Measurements from ENCODE around the gene TRIM46. TPM values are rescaled to one million over a fixed set of nuclear protein-coding genes. Genes with fewer than 3 reads are reported as not detected.

The TRIM46 gene
- total and polyA plus RNA-seq, 9 of the 15 experiments (the other 6 are each of a cell fraction or from before 2014, with no cell fraction given), result 0.05 to 0.60 (median 0.16) TPM; not detected in 3

DNA sequence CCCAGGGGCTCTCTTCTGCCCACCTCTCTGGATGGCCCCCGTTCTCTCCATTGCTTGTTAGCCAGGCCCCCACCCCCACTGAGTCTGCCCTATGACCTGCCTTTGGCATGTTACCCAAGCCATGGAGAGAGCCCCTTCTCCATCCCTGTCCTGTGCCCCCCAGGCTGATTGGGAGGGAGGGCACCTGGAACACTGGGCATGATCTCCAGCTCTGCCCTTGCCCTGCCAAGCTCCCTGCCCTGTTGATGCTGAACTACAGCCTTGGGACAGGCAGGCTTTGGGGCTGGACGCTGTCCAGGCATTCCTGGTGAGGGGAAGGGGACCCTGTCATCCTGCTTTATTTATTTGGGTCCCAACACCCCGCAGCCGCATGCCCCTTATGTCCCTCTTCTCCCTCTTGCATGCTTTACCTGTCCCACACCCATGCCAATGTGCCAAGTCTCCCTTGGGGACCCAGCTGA is 10.7 kb downstream of the TRIM46 start:
- no peak overlapping the region for H3K4me2 ChIP-seq (ENCODE audit: insufficient read depth, low read length)
- WGBS (ENCODE audit: insufficient coverage, low coverage, missing lambda C conversion rate), result 80% methylated on average over 4 of the region's 4 CpGs
- no peak for FAIRE-seq
- TF ChIP-seq ZNF212 (CRISPR knock-in tag; IDR thresholded peaks at IDR 0.05) (no peak), RCOR1 (IDR thresholded peaks at IDR 0.05; ENCODE audit: borderline replicate concordance in 1 of 2, low read depth in 2 of 2, low read length in 2 of 2) (no peak), ASH1L (IDR thresholded peaks at IDR 0.05; ENCODE audit: borderline replicate concordance, low read depth, partially characterized antibody) (no peak), ESRRA (IDR thresholded peaks at IDR 0.05; ENCODE audit: borderline replicate concordance, low read depth) (no peak), HOXB6 (CRISPR knock-in tag; IDR thresholded peaks at IDR 0.05; ENCODE audit: borderline replicate concordance) (no peak), ZNF668 (CRISPR knock-in tag; IDR thresholded peaks at IDR 0.05) (no peak), CBX3 (IDR thresholded peaks at IDR 0.05; ENCODE audit: borderline replicate concordance in 1 of 2, low read length in 2 of 2) (no peak), ETV5 (CRISPR knock-in tag; IDR thresholded peaks at IDR 0.05; ENCODE audit: low read depth) (no peak)
- TF ChIP-seq, protein P1, sequence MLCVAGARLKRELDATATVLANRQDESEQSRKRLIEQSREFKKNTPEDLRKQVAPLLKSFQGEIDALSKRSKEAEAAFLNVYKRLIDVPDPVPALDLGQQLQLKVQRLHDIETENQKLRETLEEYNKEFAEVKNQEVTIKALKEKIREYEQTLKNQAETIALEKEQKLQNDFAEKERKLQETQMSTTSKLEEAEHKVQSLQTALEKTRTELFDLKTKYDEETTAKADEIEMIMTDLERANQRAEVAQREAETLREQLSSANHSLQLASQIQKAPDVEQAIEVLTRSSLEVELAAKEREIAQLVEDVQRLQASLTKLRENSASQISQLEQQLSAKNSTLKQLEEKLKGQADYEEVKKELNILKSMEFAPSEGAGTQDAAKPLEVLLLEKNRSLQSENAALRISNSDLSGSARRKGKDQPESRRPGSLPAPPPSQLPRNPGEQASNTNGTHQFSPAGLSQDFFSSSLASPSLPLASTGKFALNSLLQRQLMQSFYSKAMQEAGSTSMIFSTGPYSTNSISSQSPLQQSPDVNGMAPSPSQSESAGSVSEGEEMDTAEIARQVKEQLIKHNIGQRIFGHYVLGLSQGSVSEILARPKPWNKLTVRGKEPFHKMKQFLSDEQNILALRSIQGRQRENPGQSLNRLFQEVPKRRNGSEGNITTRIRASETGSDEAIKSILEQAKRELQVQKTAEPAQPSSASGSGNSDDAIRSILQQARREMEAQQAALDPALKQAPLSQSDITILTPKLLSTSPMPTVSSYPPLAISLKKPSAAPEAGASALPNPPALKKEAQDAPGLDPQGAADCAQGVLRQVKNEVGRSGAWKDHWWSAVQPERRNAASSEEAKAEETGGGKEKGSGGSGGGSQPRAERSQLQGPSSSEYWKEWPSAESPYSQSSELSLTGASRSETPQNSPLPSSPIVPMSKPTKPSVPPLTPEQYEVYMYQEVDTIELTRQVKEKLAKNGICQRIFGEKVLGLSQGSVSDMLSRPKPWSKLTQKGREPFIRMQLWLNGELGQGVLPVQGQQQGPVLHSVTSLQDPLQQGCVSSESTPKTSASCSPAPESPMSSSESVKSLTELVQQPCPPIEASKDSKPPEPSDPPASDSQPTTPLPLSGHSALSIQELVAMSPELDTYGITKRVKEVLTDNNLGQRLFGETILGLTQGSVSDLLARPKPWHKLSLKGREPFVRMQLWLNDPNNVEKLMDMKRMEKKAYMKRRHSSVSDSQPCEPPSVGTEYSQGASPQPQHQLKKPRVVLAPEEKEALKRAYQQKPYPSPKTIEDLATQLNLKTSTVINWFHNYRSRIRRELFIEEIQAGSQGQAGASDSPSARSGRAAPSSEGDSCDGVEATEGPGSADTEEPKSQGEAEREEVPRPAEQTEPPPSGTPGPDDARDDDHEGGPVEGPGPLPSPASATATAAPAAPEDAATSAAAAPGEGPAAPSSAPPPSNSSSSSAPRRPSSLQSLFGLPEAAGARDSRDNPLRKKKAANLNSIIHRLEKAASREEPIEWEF (CRISPR knock-in tag; IDR thresholded peaks at IDR 0.05), result no peak
- TF ChIP-seq, protein P2, sequence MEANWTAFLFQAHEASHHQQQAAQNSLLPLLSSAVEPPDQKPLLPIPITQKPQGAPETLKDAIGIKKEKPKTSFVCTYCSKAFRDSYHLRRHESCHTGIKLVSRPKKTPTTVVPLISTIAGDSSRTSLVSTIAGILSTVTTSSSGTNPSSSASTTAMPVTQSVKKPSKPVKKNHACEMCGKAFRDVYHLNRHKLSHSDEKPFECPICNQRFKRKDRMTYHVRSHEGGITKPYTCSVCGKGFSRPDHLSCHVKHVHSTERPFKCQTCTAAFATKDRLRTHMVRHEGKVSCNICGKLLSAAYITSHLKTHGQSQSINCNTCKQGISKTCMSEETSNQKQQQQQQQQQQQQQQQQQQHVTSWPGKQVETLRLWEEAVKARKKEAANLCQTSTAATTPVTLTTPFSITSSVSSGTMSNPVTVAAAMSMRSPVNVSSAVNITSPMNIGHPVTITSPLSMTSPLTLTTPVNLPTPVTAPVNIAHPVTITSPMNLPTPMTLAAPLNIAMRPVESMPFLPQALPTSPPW (CRISPR knock-in tag; IDR thresholded peaks at IDR 0.05), result no peak

More for the DNA sequence above, 10.7 kb downstream of the TRIM46 start:
- H3K36me3 ChIP-seq (ENCODE audit: control insufficient read depth, insufficient read depth, low read length), result no peaks in the 10 kb centered on the region
- ChIA-PET CTCF (ENCODE audit: low intra/inter-chr PET ratio) (interaction anchor here (0.6 kb wide), 1 partner anchor 1175 kb away, joined by 3 read pairs; no protein-coding TSS in a partner anchor), POLR2A (interaction anchor here (0.7 to 1.5 kb wide), 3 partner anchors 9 to 303 kb away, joined by 3 to 6 read pairs (median 4); no protein-coding TSS in a partner anchor)
- H4K20me1 ChIP-seq (replicated peaks; ENCODE audit: control insufficient read depth, insufficient read depth, low read length), result no peaks in the 10 kb centered on the region
- intact Hi-C loops (cut with micrococcal nuclease) (no loop called here), in situ Hi-C loops (cut with MboI) (no loop called here)
- BruUV-seq (replicated peaks), result no TSS peak
- no peaks in the 10 kb centered on the region for H3K27me3 ChIP-seq (ENCODE audit: control insufficient read depth in 2 of 2, insufficient read depth in 2 of 2, low read length in 2 of 2)
- H3K9ac ChIP-seq (ENCODE audit: insufficient read depth in 1 of 2, low read depth in 2 of 2, low read length in 2 of 2), result peak overlapping the region in 1 of 2 experiments; percentile 33; a peak in 2 of 4 replicates
- DNase-seq (ENCODE audit: extremely low read depth in 1 of 4, low spot score in 3 of 4), result no peak
- H3K9me3 ChIP-seq (replicated peaks; ENCODE audit: control insufficient read depth, insufficient read depth, low read depth, low read length), result no peaks in the 10 kb centered on the region
- no peak overlapping the region for H3K4me3 ChIP-seq
- H3K4me1 ChIP-seq (replicated peaks in 1 of 2; ENCODE audit: control insufficient read depth in 2 of 2, insufficient read depth in 2 of 2, low read length in 2 of 2), result peaks cover 0 to 38% of the 10 kb centered on the region in 2 experiments; a peak in 3 of 5 replicates
- ATAC-seq, result no peak
- no peak overlapping the region for H3K27ac ChIP-seq (ENCODE audit: extremely low read depth, low read depth, low read length)
- H3K79me2 ChIP-seq (ENCODE audit: control insufficient read depth, insufficient read depth, low read length), result no peaks in the 10 kb centered on the region
- H2AFZ ChIP-seq (ENCODE audit: low read depth, low read length), result no peak overlapping the region
- no peaks in the 10 kb centered on the region for H3K9me1 ChIP-seq (ENCODE audit: control insufficient read depth, insufficient read depth, low read length)
